ELR (cell line): ENCODE data around the gene ETNK1.
"Not testable (repeated sequence)": the region's sequence is repeated elsewhere in the genome, so short reads cannot be mapped to it uniquely, and the experiment has no call there.

Experiments
- DNase-seq: peaks from one replicate; pipeline ENCODE4 v3.0.0-alpha.2; 2015; ENCODE audit warnings: low read depth

Gene ETNK1

DNA sequence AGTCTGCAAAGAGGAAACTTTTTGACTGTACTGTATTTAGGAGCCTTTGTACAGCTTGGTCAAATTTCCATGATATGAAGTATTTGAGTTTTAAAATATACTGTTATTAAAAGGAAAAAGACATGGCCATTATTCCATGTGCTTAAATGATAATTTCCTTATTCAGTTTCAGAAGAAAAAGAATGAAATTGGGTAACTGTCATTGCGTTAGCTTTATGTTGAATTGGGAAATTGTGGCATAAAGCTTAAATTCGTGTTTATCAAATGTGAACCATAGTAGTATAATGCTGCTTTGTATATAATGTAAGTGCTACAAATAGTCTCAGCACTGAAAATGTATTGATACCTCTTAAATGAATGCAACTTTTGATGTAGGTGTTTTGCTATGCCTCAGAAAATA is 64.9 kb downstream of the ETNK1 start:
- DNase-seq: no peak

GRCh38 chr12:22691319-22691718 is 66.3 kb downstream of the ETNK1 start:
- no peak for DNase-seq

- not testable (repeated sequence) for DNase-seq
These were observed 67.5 kb downstream of the ETNK1 start for GRCh38 chr12:22692467-22692866.

GRCh38 chr12:22692964-22693555 is 68.1 kb downstream of the ETNK1 start:
- DNase-seq: no peak

DNA sequence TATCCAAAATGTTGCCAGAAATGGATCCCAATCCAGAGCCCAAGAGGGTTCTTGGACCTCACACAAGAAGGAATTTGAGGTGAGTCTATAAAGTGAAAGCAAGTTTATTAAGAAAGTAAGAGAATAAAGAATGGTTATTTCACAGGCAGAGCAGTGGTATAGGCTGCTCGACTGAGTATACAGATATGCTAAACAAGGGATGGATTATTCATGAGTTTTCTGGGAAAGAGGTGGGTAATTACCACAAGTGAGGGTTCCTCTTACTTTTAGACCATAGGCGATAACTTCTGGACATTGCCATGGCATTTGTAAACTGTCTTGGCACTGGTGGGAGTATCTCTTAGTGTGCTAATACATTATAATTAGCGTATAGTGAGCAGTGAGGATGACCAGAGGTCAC is 73.6 kb downstream of the ETNK1 start:
- no peak for DNase-seq

- not testable (repeated sequence) for DNase-seq
These were observed 74.7 kb downstream of the ETNK1 start for GRCh38 chr12:22699705-22700104.

DNA sequence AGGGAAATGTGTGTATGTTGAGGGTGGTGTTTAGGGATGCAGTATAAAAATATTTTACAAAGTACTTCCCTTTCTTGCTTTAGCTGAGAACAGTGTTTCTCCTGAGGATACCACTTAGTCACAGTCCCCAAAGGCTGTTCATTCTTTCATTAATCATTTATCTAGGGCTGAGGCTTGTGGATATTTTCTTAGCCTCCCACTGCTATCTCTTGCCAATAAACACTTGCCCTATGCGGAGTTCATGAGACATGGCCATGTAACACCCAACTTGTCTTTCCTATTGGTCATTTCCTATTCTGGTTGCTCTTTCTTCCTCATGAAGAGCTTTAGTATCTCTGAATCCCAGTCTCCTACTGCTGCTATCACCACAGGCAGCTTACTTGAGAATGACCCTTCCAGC is 75.1 kb downstream of the ETNK1 start:
- DNase-seq: no peak

- DNase-seq: not testable (repeated sequence)
These were observed 76.3 kb downstream of the ETNK1 start for GRCh38 chr12:22701216-22701809.

GRCh38 chr12:22702690-22703089 is 77.7 kb downstream of the ETNK1 start:
- no peak for DNase-seq

DNA sequence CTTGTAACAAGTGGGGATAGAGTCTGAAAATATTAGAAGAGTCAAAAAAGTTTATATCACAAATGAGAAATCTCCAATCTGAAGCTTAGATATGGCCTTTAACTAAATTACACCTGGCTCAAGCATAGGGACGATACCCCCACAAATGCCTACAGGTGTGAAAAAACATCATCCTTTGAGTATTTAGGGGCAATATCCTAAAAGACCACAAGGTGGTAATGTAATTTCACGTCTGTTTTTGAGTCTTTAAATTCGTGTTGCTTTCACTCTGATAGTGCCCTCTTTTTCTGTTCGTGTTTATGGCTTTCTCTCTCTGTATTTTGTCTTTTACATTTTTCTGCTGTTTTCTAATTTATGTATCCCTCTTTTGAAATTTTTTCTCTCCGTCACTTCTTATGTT is 84.3 kb downstream of the ETNK1 start:
- peak; percentile 44 for DNase-seq

DNA sequence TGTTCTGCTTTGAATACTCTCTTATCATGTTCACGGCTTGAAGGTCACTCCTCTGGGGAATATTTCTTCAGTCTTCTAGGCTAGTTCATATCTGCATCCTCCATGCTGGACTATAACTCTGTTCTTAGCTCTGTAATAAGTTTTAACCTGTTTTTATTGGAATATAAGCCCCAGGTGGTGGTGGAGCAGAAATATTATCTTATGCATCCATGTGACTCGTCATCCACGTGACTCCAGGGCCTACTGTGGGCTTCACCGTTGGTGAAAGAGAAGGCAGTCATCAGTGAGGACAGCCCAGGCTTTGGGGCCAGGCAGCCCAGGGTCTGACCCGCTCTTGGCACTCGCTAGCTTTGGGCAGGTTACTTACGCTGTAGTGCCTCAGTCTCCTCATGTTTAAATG is 87.1 kb downstream of the ETNK1 start:
- DNase-seq: no peak

DNA sequence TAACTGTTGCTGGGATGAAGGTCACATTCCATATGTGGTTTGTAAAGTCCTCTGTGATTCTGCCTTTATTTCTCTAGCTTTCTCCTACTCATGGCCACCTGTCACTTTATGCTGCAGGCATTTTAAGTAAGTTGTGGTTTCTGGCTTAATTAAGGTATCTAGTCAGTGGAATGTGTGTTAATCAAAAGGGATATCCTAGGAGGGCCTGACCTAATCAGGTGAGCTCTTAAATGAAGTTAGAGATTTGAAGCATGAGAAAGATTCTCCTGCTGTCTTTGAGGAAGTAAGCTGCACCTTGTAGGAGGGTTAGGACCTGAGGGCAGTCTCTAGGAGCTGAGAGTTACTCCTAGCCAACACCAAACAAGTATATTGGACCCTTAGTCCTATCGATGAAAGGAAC is 90.3 kb downstream of the ETNK1 start:
- no peak for DNase-seq

DNA sequence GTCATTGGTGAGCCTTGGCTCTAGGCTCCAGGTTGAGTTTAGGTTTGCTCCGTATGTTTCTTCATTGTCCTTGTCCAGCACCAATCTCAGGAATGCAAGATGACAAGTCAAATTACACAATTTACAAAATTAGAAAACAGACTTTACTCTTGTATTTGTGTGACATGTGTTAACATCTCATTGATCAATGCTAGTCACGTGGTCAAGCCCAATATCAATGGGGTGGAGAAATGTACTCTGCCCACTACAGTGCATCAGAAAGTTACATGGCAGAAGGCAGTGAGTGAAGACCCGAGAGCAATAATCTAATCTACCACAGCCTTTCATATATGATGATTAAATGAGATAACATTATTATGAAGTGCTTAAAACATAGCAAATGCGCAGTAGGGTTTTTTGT is 94.8 kb downstream of the ETNK1 start:
- no peak for DNase-seq

- no peak for DNase-seq
These were observed 97.1 kb downstream of the ETNK1 start for GRCh38 chr12:22722081-22722480.

GRCh38 chr12:22722779-22723178 is 97.8 kb downstream of the ETNK1 start:
- no peak for DNase-seq

DNA sequence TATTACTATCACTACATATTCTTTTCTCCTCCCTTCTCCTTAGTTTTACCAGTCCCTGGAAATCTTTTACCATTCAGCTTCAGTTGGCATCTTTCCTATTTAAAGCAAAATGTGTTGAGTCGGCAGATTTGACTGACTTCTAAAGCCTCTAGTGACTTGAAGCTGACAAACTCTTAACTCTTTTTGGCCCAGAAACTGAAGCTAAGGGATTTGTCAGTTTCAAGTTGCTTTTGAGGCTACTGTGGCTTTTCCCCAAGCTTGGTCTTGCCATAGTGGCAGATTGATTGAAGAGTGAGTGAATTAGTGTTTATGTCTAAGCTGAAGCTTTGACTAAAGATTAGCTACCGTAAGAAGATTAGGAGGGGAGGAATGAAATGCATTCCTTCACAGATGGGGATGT is 104.0 kb downstream of the ETNK1 start:
- DNase-seq: no peak

- DNase-seq: no peak
These were observed 104.5 kb downstream of the ETNK1 start for GRCh38 chr12:22729431-22729956.

DNA sequence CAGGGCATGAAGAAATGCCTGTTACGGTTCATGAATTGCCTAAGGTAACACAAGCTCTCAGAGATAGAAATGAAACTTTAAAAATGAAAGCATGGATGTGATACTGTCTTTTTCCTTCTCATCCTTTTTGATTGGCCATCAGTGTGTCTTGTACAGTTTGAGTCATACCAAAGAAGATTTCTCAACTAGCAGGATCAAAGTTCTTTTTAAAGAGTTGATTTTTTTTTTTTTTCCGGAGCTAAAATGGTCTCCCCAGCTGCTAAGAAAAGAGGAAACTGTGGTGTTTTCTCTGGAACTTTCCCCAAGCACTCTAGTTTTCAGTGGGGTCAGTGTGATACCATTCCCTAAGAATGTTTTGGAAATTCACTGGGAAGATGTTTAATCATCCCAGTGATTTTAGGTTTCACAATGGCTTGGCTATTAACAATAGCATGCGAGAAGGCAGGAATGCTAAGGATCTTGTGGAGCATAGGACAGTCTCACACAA is 105.0 kb downstream of the ETNK1 start:
- DNase-seq: peak; percentile 2

DNA sequence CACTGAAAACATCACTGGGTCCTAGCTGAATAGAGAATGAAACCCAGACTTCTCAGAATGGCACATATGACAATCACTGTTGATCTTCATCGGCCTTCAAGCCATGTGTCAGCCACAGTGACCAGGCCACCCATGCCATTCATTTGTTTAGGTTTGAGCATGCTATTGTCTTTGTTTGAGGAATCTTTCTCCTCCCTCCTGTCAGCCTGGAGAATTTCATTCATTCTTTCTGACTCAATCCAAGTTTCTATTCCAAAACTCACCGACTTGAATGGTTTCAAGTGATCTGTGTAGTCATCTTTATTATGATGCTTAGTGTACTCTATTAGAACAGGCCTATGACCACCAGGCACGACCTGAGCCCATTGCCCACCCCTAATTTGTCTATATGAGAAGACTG is 106.3 kb downstream of the ETNK1 start:
- DNase-seq: no peak

DNA sequence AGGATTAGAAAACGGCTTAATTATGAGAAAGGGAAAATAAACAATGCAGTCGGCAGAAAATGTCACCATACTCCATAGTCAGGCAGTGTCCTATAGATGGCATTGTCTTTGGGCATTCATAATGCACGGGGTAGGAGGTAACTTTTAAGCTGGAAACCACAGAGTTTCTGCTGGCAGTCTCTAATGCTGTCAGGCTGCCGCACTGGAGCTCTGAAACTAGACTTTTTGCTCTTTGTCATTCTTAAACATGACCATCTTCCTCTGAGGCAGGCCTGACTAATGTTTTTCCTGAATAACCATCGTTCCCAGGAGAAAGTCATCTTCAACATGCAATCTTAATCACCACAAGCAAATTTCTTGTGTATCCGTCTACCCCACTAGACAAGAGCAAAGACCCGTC is 108.8 kb downstream of the ETNK1 start:
- peak; percentile 31 for DNase-seq

- peak; percentile 22 for DNase-seq
These were observed 114.0 kb downstream of the ETNK1 start for GRCh38 chr12:22738945-22739344.
